ENCODE results near the gene GIPR. TPM values are rescaled to one million over a fixed set of nuclear protein-coding genes. Genes with fewer than 3 reads are reported as not detected.

GIPR gene
- total RNA-seq, 1 experiment from 2014 or later = not detected

- POLR2A ChIA-PET = interaction anchor here (1.3 to 5.8 kb wide), 4 partner anchors 12 to 140 kb away, joined by 4 to 88 read pairs (median 38); partner anchors contain the start of genes EML2 and SIX5
- Mint-ChIP-seq H3K27ac (ENCODE audit: low read depth, unreplicated experiment) (peak overlapping the region; percentile 87), H3K4me3 (ENCODE audit: unreplicated experiment) (no peak overlapping the region), H3K4me1 (ENCODE audit: insufficient read depth, unreplicated experiment) (peaks cover 11% of the 10 kb centered on the region), H3K36me3 (ENCODE audit: insufficient read depth, unreplicated experiment) (peaks cover 53% of the 10 kb centered on the region), H3K27me3 (ENCODE audit: insufficient read depth, unreplicated experiment) (no peaks in the 10 kb centered on the region), H3K9me3 (ENCODE audit: unreplicated experiment) (no peaks in the 10 kb centered on the region)
- no TSS peak for BruUV-seq (replicated peaks)
- intact Hi-C loops (cut with micrococcal nuclease) = no loop called here
- DNase-seq (ENCODE audit: unreplicated experiment) = no peak
- CTCF ChIA-PET = interaction anchor here (1.2 to 1.5 kb wide), 2 partner anchors 22 to 119 kb away, joined by 5 read pairs; no protein-coding TSS in a partner anchor
- TF ChIP-seq CTCF (IDR thresholded peaks at IDR 0.05; ENCODE audit: unreplicated experiment) = no peak
These were observed 38.3 kb upstream of the GIPR start for GRCh38 chr19:45629704-45630103.

GRCh38 chr19:45630463-45630862 lies 37.6 kb upstream of the GIPR start:
- BruUV-seq (replicated peaks) = no TSS peak
- CTCF ChIA-PET = interaction anchor here (0.6 to 1.8 kb wide), 6 partner anchors 12 to 126 kb away, joined by 3 to 21 read pairs (median 5); partner anchors contain the start of gene QPCTL
- no peaks in the 10 kb centered on the region for H3K9me3 Mint-ChIP-seq (ENCODE audit: unreplicated experiment)
- peaks cover 45% of the 10 kb centered on the region for H3K36me3 Mint-ChIP-seq (ENCODE audit: insufficient read depth, unreplicated experiment)
- H3K27me3 Mint-ChIP-seq (ENCODE audit: insufficient read depth, unreplicated experiment) = no peaks in the 10 kb centered on the region
- intact Hi-C loops (cut with micrococcal nuclease) = no loop called here
- no peak for TF ChIP-seq CTCF (IDR thresholded peaks at IDR 0.05; ENCODE audit: unreplicated experiment)
- POLR2A ChIA-PET = interaction anchor here (0.7 to 5.8 kb wide), 12 partner anchors 11 to 227 kb away, joined by 3 to 88 read pairs (median 6); partner anchors contain the start of genes EML2, QPCTL, SIX5 and SNRPD2
- DNase-seq (ENCODE audit: unreplicated experiment) = peak; percentile 95
- H3K4me3 Mint-ChIP-seq (ENCODE audit: unreplicated experiment) = no peak overlapping the region
- H3K4me1 Mint-ChIP-seq (ENCODE audit: insufficient read depth, unreplicated experiment) = peaks cover 11% of the 10 kb centered on the region
- H3K27ac Mint-ChIP-seq (ENCODE audit: low read depth, unreplicated experiment) = peak overlapping the region; percentile 87

- TF ChIP-seq CTCF (IDR thresholded peaks at IDR 0.05; ENCODE audit: unreplicated experiment) = no peak
- Mint-ChIP-seq H3K4me1 (ENCODE audit: insufficient read depth, unreplicated experiment) (peaks cover 11% of the 10 kb centered on the region), H3K4me3 (ENCODE audit: unreplicated experiment) (peak overlapping the region; percentile 68), H3K27me3 (ENCODE audit: insufficient read depth, unreplicated experiment) (no peaks in the 10 kb centered on the region), H3K27ac (ENCODE audit: low read depth, unreplicated experiment) (peak overlapping the region; percentile 98), H3K9me3 (ENCODE audit: unreplicated experiment) (no peaks in the 10 kb centered on the region), H3K36me3 (ENCODE audit: insufficient read depth, unreplicated experiment) (peaks cover 33% of the 10 kb centered on the region)
- BruUV-seq (replicated peaks) = no TSS peak
- intact Hi-C loops (cut with micrococcal nuclease) = loop anchor here (1.0 kb wide), 1 partner anchor 18 kb away; no protein-coding TSS in a partner anchor
- CTCF ChIA-PET = interaction anchor here (0.6 to 2.3 kb wide), 4 partner anchors 9 to 60 kb away, joined by 3 to 12 read pairs (median 6); partner anchors contain the start of gene QPCTL
- DNase-seq (ENCODE audit: unreplicated experiment) = peak; percentile 98
- POLR2A ChIA-PET = interaction anchor here (0.6 to 5.8 kb wide), 9 partner anchors 9 to 1893 kb away, joined by 3 to 88 read pairs (median 4); partner anchors contain the start of genes EML2, OPA3 and QPCTL
These were observed 35.4 kb upstream of the GIPR start for GRCh38 chr19:45632468-45633196.

GRCh38 chr19:45636275-45636674 lies 31.7 kb upstream of the GIPR start:
- CTCF ChIA-PET = interaction anchor here (0.7 to 2.4 kb wide), 2 partner anchors 29 to 152 kb away, joined by 3 to 12 read pairs; no protein-coding TSS in a partner anchor
- Mint-ChIP-seq H3K36me3 (ENCODE audit: insufficient read depth, unreplicated experiment) (peaks cover 26% of the 10 kb centered on the region), H3K27ac (ENCODE audit: low read depth, unreplicated experiment) (peak overlapping the region; percentile 54), H3K27me3 (ENCODE audit: insufficient read depth, unreplicated experiment) (no peaks in the 10 kb centered on the region), H3K4me3 (ENCODE audit: unreplicated experiment) (no peak overlapping the region), H3K4me1 (ENCODE audit: insufficient read depth, unreplicated experiment) (peaks cover 18% of the 10 kb centered on the region), H3K9me3 (ENCODE audit: unreplicated experiment) (no peaks in the 10 kb centered on the region)
- no peak for DNase-seq (ENCODE audit: unreplicated experiment)
- intact Hi-C loops (cut with micrococcal nuclease) = no loop called here
- no TSS peak for BruUV-seq (replicated peaks)
- TF ChIP-seq CTCF (IDR thresholded peaks at IDR 0.05; ENCODE audit: unreplicated experiment) = no peak
- POLR2A ChIA-PET = interaction anchor here (0.9 to 1.3 kb wide), 2 partner anchors 12 to 19 kb away, joined by 3 to 4 read pairs; no protein-coding TSS in a partner anchor
